ENCODE data around the gene SSBP4. TPM values are rescaled to one million over a fixed set of nuclear protein-coding genes. Genes with fewer than 3 reads are reported as not detected.

The SSBP4 gene
- total RNA-seq, 1 experiment from 2014 or later: 97.5 TPM

DNA sequence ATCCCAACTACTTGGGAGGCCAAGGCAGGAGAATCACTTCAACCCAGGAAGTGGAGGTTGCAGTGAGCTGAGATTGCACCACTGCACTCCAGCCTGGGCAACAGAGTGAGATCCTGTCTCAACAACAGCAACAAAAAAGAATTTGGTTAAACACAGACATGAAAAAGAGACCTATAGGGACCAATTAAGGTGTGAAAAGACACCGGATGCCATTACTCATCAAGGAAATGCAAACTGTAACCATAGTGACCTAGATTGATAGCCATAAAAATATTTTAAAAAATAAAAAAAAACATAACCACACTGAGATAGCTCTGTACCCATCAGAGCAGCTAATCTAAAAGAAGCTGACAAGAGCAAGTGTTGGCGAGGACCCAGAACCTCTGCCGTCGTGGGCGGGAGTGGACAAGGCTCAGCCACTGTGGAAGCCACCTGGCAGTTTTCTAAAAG, 55.8 kb downstream of the SSBP4 start:
- TF ChIP-seq, protein P1, sequence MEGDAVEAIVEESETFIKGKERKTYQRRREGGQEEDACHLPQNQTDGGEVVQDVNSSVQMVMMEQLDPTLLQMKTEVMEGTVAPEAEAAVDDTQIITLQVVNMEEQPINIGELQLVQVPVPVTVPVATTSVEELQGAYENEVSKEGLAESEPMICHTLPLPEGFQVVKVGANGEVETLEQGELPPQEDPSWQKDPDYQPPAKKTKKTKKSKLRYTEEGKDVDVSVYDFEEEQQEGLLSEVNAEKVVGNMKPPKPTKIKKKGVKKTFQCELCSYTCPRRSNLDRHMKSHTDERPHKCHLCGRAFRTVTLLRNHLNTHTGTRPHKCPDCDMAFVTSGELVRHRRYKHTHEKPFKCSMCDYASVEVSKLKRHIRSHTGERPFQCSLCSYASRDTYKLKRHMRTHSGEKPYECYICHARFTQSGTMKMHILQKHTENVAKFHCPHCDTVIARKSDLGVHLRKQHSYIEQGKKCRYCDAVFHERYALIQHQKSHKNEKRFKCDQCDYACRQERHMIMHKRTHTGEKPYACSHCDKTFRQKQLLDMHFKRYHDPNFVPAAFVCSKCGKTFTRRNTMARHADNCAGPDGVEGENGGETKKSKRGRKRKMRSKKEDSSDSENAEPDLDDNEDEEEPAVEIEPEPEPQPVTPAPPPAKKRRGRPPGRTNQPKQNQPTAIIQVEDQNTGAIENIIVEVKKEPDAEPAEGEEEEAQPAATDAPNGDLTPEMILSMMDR (conservative IDR thresholded peaks at IDR 0.05; ENCODE audit: low read depth, low read length): no peak
- TF ChIP-seq EZH2phosphoT487 (IDR thresholded peaks at IDR 0.05; ENCODE audit: borderline replicate concordance, low read length) (no peak), EZH2 (IDR thresholded peaks at IDR 0.05; ENCODE audit: low read length, unreplicated experiment) (no peak)
- intact Hi-C loops (cut with micrococcal nuclease): no loop called here
- H3K9ac ChIP-seq (ENCODE audit: low read length): no peak overlapping the region
- H3K4me1 ChIP-seq (ENCODE audit: insufficient read depth, low read length): peaks cover 16% of the 10 kb centered on the region
- no peaks in the 10 kb centered on the region for H3K9me2 ChIP-seq (replicated peaks; ENCODE audit: low read length)
- POLR2A ChIA-PET (ENCODE audit: unreplicated experiment): no interaction called here
- no peaks in the 10 kb centered on the region for H3F3A ChIP-seq (ENCODE audit: low read length, unreplicated experiment)
- H2AFZ ChIP-seq (ENCODE audit: low read length): no peak overlapping the region
- CTCF ChIA-PET: interaction anchor here (0.6 kb wide), 1 partner anchor 24 kb away, joined by 3 read pairs; no protein-coding TSS in a partner anchor
- H3K36me3 ChIP-seq (ENCODE audit: low read depth, low read length): no peaks in the 10 kb centered on the region
- no peak overlapping the region for H3K4me3 ChIP-seq (ENCODE audit: low read length)
- H3K79me2 ChIP-seq (ENCODE audit: low read length): peaks cover 69% of the 10 kb centered on the region
- BruUV-seq (replicated peaks): no TSS peak
- no peaks in the 10 kb centered on the region for H3K27me3 ChIP-seq (ENCODE audit: low read length)
- DNase-seq: no peak
- no peaks in the 10 kb centered on the region for H3K9me3 ChIP-seq (ENCODE audit: low read length)
- ATAC-seq: no peak
- H3K27ac ChIP-seq (ENCODE audit: low read length): no peak overlapping the region
- peaks cover 17% of the 10 kb centered on the region; the same call in 1 of the 2 replicates for H4K20me1 ChIP-seq (ENCODE audit: low read length)
- H3K4me2 ChIP-seq (ENCODE audit: low read length): no peak overlapping the region

DNA sequence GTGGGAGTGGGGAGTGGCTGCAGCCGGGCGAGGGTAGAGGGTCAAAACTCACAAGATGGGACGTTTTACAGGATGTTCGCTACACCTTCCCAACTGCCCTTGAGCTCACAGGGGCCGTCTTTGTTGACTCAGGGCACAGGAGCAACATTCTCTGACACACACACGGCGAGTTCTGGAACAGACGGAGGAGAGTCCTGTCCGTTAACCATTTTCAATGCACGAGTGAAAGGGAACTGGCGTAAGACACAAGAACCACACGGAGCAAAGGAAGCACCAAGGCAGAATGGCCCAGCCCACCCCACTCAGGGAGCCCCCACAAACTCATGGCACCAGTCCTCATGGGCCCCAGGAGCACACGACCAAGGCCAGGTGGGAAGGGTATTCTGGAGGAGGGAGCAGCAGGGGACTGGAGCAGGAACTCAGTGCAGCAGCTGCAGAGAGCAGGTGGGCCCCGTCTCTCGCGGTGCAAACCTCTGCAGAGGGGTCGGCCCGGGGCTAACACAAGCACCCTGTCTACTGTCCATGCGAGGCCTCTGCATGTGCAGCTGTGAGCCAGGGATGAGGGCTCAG, 56.6 kb downstream of the SSBP4 start:
- Histone ChIP-seq H3K79me2 (ENCODE audit: low read length) (peaks cover 77% of the 10 kb centered on the region), H3K9ac (ENCODE audit: low read length) (no peak overlapping the region), H3K27me3 (ENCODE audit: low read length) (no peaks in the 10 kb centered on the region), H3K27ac (ENCODE audit: low read length) (no peak overlapping the region), H3K36me3 (ENCODE audit: low read depth, low read length) (no peaks in the 10 kb centered on the region), H2AFZ (ENCODE audit: low read length) (no peak overlapping the region), H3K4me1 (ENCODE audit: insufficient read depth, low read length) (peaks cover 17% of the 10 kb centered on the region), H3F3A (ENCODE audit: low read length, unreplicated experiment) (no peaks in the 10 kb centered on the region), H4K20me1 (ENCODE audit: low read length) (peaks cover 17% of the 10 kb centered on the region; the same call in 1 of the 2 replicates), H3K9me2 (replicated peaks; ENCODE audit: low read length) (no peaks in the 10 kb centered on the region), H3K9me3 (ENCODE audit: low read length) (no peaks in the 10 kb centered on the region), H3K4me3 (ENCODE audit: low read length) (no peak overlapping the region), H3K4me2 (ENCODE audit: low read length) (no peak overlapping the region)
- no peak for DNase-seq
- intact Hi-C loops (cut with micrococcal nuclease): no loop called here
- BruUV-seq (replicated peaks): no TSS peak
- no peak for ATAC-seq
- ChIA-PET POLR2A (ENCODE audit: unreplicated experiment) (no interaction called here), CTCF (interaction anchor here (0.6 kb wide), 1 partner anchor 25 kb away, joined by 3 read pairs; no protein-coding TSS in a partner anchor)
- no peak for TF ChIP-seq EZH2 (IDR thresholded peaks at IDR 0.05; ENCODE audit: low read length, unreplicated experiment)

DNA sequence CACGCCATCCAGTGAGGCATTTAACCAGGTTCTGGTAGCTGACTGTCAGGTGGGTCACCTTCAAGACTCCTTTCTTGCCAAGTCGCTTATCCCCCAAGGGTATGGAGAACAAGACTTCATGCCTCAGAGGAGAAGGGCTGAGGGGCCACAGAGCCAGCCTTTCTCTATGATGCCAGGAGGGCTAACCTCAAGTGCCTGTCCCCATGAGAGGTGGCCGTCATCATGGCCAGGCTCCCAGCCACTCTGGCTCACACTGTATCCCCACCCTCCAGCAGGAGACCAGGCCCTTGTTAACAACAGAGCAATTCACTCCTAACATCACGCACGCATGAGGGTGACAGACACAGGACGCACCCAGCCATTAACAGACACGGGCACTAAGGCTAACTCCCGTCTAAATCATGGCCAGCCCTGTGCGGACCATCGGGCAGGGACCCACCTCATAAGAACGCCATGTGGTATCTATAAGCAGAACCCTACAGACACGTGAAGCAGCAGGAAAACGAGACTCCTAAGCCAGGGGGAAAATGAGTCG, 57.4 kb downstream of the SSBP4 start:
- Histone ChIP-seq H3K79me2 (ENCODE audit: low read length) (peaks cover 85% of the 10 kb centered on the region), H4K20me1 (ENCODE audit: low read length) (peaks cover 17% of the 10 kb centered on the region; the same call in 1 of the 2 replicates), H3K36me3 (ENCODE audit: low read depth, low read length) (no peaks in the 10 kb centered on the region), H3K4me2 (ENCODE audit: low read length) (no peak overlapping the region), H3K9me2 (replicated peaks; ENCODE audit: low read length) (no peaks in the 10 kb centered on the region), H3K4me1 (ENCODE audit: insufficient read depth, low read length) (peaks cover 17% of the 10 kb centered on the region), H3K4me3 (ENCODE audit: low read length) (no peak overlapping the region), H2AFZ (ENCODE audit: low read length) (no peak overlapping the region), H3K9me3 (ENCODE audit: low read length) (no peaks in the 10 kb centered on the region), H3K9ac (ENCODE audit: low read length) (no peak overlapping the region), H3K27ac (ENCODE audit: low read length) (no peak overlapping the region), H3F3A (ENCODE audit: low read length, unreplicated experiment) (no peaks in the 10 kb centered on the region), H3K27me3 (ENCODE audit: low read length) (no peaks in the 10 kb centered on the region)
- ChIA-PET CTCF (no interaction called here), POLR2A (ENCODE audit: unreplicated experiment) (no interaction called here)
- no TSS peak for BruUV-seq (replicated peaks)
- TF ChIP-seq, protein P1 (conservative IDR thresholded peaks at IDR 0.05; ENCODE audit: low read depth, low read length): no peak
- TF ChIP-seq EZH2 (IDR thresholded peaks at IDR 0.05; ENCODE audit: low read length, unreplicated experiment) (no peak), EZH2phosphoT487 (IDR thresholded peaks at IDR 0.05; ENCODE audit: borderline replicate concordance, low read length) (no peak)
- intact Hi-C loops (cut with micrococcal nuclease): no loop called here
- ATAC-seq: no peak
- no peak for DNase-seq

Measured in PC-3 (cell line).